Vagina (tissue), 2 donors: ENCODE measurements around the gene STIMATE.

Source experiments
- POLR2A ChIP-seq, 2 donors: fragments of 450-650 bp; IDR thresholded peaks; one replicate each; pipeline ENCODE4 v1.6.1; 2017; ENCODE audit warnings: antibody characterized with exemption in 2 of 2, mild to moderate bottlenecking in 2 of 2, moderate library complexity in 2 of 2
- POLR2AphosphoS5 ChIP-seq, 2 donors: sonication (generic); formaldehyde crosslinking; IDR thresholded peaks; one replicate each; pipeline ENCODE4 v1.9.0; 2017; ENCODE audit warnings: antibody characterized with exemption in 2 of 2, mild to moderate bottlenecking in 2 of 2, low read depth in 1 of 2; ENCODE audit not compliant: insufficient read depth in 1 of 2
- TF ChIP-seq, protein P1 (sequence below), 3 experiments: fragments of 450-650 bp in 2 of 3; fragments of 200-600 bp in 1 of 3; sonication (generic) in 1 of 3; IDR thresholded peaks; one replicate each; pipeline ENCODE4 v1.5.1; 2017 to 2019; ENCODE audit warnings: antibody characterized with exemption in 3 of 3, mild to moderate bottlenecking in 2 of 3, moderate library complexity in 2 of 3

DNA sequence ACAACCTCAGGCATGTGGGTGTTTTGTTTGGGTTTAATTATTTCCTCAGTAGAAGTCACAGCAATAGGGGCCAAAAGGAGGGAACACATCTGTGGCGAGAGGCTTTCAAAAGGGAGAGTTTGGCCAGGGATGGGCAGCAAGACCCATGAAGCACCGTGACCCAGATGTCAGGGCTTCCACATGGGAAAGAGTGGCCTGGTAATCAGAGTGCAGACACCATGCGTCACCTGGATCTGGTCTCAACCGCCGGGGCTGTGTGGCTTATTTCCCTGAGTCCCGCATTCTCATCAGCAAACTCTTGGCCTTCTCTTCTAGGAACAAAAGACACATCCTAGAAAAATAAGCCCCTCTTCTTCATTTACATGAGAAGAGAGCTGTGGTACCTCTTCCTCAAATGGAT lies 50.1 kb downstream of the STIMATE start:
- TF ChIP-seq, protein P1, sequence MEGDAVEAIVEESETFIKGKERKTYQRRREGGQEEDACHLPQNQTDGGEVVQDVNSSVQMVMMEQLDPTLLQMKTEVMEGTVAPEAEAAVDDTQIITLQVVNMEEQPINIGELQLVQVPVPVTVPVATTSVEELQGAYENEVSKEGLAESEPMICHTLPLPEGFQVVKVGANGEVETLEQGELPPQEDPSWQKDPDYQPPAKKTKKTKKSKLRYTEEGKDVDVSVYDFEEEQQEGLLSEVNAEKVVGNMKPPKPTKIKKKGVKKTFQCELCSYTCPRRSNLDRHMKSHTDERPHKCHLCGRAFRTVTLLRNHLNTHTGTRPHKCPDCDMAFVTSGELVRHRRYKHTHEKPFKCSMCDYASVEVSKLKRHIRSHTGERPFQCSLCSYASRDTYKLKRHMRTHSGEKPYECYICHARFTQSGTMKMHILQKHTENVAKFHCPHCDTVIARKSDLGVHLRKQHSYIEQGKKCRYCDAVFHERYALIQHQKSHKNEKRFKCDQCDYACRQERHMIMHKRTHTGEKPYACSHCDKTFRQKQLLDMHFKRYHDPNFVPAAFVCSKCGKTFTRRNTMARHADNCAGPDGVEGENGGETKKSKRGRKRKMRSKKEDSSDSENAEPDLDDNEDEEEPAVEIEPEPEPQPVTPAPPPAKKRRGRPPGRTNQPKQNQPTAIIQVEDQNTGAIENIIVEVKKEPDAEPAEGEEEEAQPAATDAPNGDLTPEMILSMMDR (IDR thresholded peaks at IDR 0.05) = no peak
- TF ChIP-seq POLR2A (IDR thresholded peaks at IDR 0.05) = no peak
- no peak for TF ChIP-seq POLR2AphosphoS5 (IDR thresholded peaks at IDR 0.05; ENCODE audit: insufficient read depth in 1 of 2, low read depth in 1 of 2)
